Measurements from ENCODE around the gene KRT32. TPM values are rescaled to one million over a fixed set of nuclear protein-coding genes. Genes with fewer than 3 reads are reported as not detected.

The KRT32 gene
- polyA plus RNA-seq, 1 experiment = 0.40 TPM

- no peak for TF ChIP-seq CTCF (IDR thresholded peaks at IDR 0.05; ENCODE audit: insufficient read depth, low read depth, low read length)
- no peaks in the 10 kb centered on the region for H3K36me3 ChIP-seq (ENCODE audit: control insufficient read depth, insufficient read depth, low read length)
- no peak for DNase-seq (ENCODE audit: low read depth)
- no peaks in the 10 kb centered on the region for H3K27me3 ChIP-seq (ENCODE audit: control insufficient read depth, insufficient read depth, low read length)
- ChIA-PET POLR2A (no interaction called here), CTCF (interaction anchor here (1.0 kb wide), 1 partner anchor 657 kb away, joined by 4 read pairs; no protein-coding TSS in a partner anchor)
- H3K4me3 ChIP-seq (ENCODE audit: low read depth, low read length) = no peak overlapping the region
These were observed 44.5 kb upstream of the KRT32 start for GRCh38 chr17:41511716-41512115.

GRCh38 chr17:41511116-41511515, 43.9 kb upstream of the KRT32 start:
- DNase-seq (ENCODE audit: low read depth) = no peak

GRCh38 chr17:41510251-41511065, 43.3 kb upstream of the KRT32 start:
- Histone ChIP-seq H3K4me3 (ENCODE audit: low read depth, low read length) (no peak overlapping the region), H3K36me3 (ENCODE audit: control insufficient read depth, insufficient read depth, low read length) (no peaks in the 10 kb centered on the region), H3K27me3 (ENCODE audit: control insufficient read depth, insufficient read depth, low read length) (no peaks in the 10 kb centered on the region)
- no peak for DNase-seq (ENCODE audit: low read depth)
- ChIA-PET CTCF (interaction anchor here (0.7 to 0.8 kb wide), 2 partner anchors 39 to 152 kb away, joined by 3 read pairs; no protein-coding TSS in a partner anchor), POLR2A (no interaction called here)
- no peak for TF ChIP-seq CTCF (IDR thresholded peaks at IDR 0.05; ENCODE audit: insufficient read depth, low read depth, low read length)

More at GRCh38 chr17:41511116-41511515, 43.9 kb upstream of the KRT32 start:
- no peaks in the 10 kb centered on the region for H3K27me3 ChIP-seq (ENCODE audit: control insufficient read depth, insufficient read depth, low read length)
- no peak overlapping the region for H3K4me3 ChIP-seq (ENCODE audit: low read depth, low read length)
- ChIA-PET POLR2A (no interaction called here), CTCF (interaction anchor here (0.8 kb wide), 1 partner anchor 38 kb away, joined by 3 read pairs; no protein-coding TSS in a partner anchor)
- H3K36me3 ChIP-seq (ENCODE audit: control insufficient read depth, insufficient read depth, low read length) = no peaks in the 10 kb centered on the region
- no peak for TF ChIP-seq CTCF (IDR thresholded peaks at IDR 0.05; ENCODE audit: insufficient read depth, low read depth, low read length)

GRCh38 chr17:41507315-41507880, 40.2 kb upstream of the KRT32 start:
- TF ChIP-seq CTCF (IDR thresholded peaks at IDR 0.05; ENCODE audit: insufficient read depth, low read depth, low read length) = no peak
- ChIA-PET CTCF (interaction anchor here (1.1 to 3.0 kb wide), 4 partner anchors 10 to 141 kb away, joined by 3 to 11 read pairs (median 4); no protein-coding TSS in a partner anchor), POLR2A (no interaction called here)
- DNase-seq (ENCODE audit: low read depth) = no peak
- Histone ChIP-seq H3K4me3 (ENCODE audit: low read depth, low read length) (no peak overlapping the region), H3K36me3 (ENCODE audit: control insufficient read depth, insufficient read depth, low read length) (no peaks in the 10 kb centered on the region), H3K27me3 (ENCODE audit: control insufficient read depth, insufficient read depth, low read length) (no peaks in the 10 kb centered on the region)

All from BJ (cell line).